NCI-H82 (cell line): ENCODE results near the gene PIH1D2.
"Not testable (repeated sequence)": the region's sequence is repeated elsewhere in the genome, so short reads cannot be mapped to it uniquely, and the experiment has no call there.

Source experiments
- DNase-seq: peaks from one replicate; lab custom pipeline; 2025; lab: John Stamatoyannopoulos, UW

PIH1D2 gene, protein sequence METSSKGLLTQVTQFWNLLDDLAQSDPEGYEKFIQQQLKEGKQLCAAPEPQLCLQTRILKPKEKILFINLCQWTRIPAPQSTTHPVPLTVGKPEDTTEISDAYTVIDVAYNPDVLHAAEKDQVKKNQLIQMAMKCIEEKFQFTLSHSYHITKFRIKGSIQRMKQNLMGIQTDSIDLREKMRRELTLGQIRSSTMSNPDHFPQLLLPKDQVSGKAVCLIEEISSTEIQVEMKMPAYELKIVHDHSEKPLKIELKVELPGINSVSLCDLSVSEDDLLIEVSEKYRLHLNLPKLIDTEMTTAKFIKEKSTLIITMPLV

DNA sequence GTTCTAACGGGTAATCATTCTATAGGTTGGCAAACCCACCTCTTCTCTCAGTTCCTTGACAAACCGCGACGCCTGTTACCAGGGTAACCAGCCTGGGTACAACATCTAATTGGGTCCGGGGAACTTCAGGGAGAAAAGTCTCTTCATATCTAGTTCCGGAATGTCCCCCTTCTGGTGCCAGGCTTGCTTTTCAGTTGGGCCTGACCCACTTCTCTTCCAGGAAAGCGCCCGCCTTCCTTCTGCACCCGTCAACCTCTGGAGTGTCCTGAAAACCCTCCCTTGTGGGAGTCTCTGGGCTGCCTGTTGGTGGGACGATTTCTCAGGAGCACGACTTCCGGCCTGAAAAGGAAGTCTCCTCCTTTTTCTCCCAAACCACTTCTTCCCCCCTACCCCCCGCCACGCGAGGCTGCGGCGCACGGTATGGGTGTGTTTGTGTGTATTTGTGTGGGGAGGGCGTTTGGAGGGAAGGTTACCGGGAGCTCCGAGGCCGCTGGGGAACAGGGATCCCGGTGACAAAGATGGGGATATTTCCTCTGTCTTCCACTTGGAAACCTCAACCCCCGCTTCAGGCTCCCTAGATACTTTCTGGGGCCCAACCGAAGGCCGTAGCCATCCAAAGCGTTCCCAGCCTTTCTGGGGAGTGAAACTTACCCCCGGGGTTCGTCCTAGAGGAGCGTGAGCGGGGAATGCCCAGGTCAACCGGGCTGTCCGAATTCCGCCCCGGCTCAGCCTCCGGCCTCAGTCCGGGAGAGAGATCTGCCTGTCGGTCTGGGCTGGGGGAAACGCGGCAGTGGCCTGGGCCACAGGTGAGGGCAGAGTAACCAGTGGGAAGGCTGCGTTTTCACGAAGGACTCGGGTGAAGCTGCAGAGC lies at the start of gene PIH1D2, which contains the start of gene NKAPD1:
PIH1D2 (minus strand) TSS at position 77 of the 871 bp plus-strand sequence. CDS start 843 bp downstream, outside the sequence.
NKAPD1 (plus strand) TSS at position 359 of the 871 bp plus-strand sequence. CDS start 1,276 bp downstream, outside the sequence.
- DNase-seq, result peak; percentile 91

DNA sequence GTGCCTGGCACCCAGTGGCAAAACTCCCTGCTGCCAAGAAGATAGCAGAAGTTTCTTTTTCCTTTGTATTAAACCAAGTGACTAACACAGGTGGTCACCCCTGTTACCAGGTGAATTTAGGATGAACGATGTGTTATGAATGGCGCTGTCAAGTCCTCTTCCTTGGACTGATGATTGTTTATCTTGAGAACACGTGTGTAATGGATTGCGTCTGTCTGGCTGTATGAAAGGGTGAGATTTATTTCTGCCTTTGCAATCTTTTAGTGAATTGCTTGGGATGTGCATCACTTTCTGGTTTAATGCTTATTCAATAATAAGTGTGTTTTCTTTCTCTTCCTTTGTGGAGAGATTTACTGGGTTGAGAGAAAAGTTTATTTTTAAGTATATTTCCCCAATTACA lies 49.3 kb upstream of the PIH1D2 start:
- DNase-seq, result no peak

DNA sequence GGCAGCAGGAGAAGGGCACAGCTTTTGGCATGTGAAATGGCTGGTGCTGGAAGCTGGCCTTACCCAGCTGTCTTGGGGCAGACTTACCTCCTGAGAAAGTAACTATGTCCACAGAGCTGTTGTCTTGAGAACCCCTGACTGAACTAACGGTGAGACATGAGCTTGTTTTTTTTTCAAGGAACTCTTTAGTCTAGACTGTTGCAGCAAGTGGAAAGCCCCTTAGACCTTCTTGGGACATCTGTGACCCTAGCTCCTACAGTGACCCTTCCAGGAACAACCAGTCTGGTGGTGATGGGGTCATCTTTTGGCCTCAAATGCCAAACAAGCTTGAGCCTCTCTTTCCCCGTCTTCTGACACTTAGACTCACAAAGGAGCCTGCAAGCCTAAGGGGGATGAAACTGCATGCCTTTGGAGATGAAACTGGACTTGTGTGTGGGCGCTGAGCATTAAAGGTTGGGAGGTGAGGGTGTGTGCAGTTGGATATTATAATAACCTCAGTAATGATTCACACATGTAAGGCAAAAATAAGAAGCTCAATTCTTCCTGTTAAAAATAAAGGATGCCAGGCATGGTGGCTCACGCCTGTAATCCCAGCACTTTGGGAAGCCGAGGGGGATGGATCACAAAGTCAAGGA lies 48.3 kb upstream of the PIH1D2 start:
- no peak for DNase-seq

DNA sequence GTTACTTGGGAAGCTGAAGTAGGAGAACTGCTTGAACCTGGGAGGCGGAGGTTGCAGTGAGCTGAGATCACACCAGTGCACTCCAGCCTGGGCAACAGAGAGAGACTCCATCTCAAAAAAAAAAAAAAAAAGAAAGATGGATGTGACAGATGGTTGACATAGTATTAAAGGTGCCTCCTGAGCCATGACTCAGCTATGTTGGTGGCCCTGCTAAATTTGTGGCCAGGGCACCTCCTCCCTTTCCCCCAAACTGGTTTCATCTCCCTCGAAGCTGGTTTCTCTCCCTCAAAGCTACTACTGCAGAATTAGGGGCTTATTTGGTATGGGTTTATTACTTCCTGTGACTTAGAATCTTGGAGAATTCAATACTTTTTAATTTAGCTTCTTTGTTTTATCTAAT lies 44.4 kb upstream of the PIH1D2 start:
- DNase-seq, result peak; percentile 37

DNA sequence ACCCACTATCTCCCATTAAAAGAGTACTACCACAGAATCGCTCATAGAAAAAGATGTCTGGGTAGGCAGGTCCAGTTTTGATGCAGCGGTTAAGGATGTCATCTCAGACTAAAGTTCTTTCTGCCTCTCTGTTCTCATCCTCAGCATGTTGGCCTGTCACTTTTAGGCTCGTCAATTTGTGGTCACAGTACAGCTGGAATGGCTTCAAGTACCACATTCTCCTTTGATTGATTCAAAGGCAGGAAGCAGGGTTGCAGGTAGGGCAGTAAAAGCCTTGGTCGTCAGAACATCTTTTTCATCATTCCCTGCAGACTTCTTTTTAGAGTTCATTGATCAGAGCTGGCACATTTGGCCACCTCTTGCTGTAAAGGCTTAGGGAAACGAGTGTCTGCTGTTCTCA lies 41.6 kb upstream of the PIH1D2 start:
- no peak for DNase-seq

DNA sequence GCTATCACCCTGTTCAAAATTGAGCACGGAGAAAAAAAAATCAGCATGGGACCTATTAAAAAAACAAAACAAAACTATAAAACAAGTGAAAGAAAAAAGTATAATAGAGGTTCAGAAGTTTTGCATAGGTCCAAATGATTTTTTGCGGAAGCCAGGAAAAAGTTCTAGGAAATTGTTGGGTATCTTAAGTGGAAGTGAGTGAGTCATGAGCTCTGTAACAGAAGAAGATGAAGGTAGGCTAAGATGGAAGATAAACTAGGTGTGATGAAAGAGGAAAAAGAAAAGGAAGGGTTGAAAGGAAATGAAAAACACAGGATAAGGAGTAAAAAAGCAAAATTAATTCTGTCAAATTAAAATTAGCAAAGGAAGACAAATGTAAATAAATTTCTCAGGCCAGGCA lies 40.6 kb upstream of the PIH1D2 start:
- DNase-seq, result no peak

DNA sequence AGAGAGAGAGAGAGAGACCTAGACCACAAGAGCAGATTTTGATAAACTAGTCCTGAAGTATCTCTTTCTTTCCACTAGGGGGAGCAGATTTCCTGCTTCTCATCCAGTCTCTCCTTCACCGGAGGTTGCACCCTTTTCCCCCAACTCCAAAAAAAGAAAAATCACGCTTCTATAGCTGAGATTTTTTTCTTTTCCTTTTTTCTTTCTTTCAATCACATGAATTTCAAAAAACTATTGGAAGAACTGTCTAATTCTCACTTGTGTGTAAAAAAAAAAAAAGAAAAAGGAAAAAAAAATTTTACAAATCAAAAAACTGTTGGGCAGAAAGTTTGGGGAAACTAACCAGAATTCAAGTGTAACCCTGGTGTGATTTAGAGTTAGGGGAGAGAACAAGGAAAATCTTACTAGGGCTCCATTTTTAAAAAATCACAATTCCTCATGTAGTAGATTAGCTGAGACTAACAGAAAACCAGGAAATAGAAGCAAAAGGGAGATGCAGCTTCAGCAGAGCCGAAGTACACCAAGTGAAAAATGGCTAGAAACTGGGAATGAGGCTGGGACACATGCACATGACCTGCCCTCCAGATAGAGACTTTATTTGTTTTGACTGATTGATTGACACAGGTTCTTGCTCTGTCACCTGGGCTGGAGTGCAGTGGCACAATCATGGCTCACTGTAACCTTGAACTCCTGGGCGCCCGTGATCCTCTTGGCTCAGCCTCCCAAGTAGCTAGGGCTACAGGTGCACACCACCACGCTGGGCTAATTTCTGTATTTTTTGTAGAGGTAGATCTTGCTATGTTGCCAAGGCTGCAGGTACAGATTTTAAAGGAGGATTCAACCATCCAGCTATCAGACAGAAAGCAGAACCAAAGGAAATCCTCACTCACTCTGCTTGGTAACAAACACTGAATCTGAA lies 40.0 kb upstream of the PIH1D2 start:
- DNase-seq, result peak; percentile 61

DNA sequence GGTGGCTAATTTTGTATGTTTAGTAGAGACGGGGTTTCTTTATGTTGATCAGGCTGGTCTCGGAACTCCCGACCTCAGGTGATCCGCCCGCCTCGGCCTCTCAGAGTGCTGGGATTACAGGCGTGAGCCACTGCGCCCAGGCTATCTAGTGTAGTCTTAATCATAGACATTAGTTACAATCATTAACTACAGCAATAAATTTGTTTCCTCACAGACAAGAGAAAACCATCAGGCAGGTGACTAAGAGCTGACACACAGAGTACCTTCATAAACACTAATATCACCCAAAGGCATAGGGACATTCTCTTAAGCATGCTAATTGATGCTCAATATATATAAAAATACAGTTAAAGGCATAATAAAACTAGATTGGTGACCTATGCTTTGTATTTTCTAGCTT lies 32.3 kb upstream of the PIH1D2 start:
- no peak for DNase-seq

DNA sequence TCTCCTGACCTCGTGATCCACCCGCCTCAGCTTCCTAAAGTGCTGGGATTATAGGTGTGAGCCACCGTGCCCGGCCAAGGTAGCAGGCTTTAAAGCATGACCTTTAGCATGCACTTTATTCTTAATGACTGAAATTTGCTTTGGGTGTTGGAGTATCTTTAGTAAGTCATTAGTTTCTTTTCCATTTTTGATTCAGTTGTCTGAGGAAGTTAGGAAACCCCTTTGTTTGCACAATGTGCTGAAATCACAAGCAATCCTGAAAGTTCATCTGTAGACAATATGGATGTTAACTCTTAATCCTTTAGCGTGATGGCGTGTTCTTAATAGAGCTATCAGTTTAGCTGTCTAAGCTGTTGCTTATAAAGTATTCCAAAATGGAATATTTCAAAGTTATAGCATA lies 29.6 kb upstream of the PIH1D2 start:
- DNase-seq, result no peak

DNA sequence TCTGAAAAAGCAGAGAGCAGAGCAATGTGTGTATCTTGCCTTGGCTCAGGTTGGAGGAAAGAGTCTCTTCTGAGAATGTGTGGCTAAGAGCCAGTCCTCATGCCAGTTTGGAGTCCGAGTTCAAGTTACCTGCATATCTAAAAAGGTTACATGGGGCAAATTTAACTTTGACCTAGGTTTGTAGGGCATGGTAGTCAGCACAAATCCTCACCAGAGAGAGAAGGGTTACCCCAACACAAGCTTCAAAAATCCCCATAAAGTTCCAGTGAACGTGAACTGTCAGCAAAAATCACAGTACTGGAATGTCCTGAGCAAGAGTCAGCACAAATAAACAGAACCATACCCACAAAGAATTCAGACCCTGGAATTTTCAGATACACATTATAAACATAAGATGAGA lies 26.6 kb upstream of the PIH1D2 start:
- no peak for DNase-seq

DNA sequence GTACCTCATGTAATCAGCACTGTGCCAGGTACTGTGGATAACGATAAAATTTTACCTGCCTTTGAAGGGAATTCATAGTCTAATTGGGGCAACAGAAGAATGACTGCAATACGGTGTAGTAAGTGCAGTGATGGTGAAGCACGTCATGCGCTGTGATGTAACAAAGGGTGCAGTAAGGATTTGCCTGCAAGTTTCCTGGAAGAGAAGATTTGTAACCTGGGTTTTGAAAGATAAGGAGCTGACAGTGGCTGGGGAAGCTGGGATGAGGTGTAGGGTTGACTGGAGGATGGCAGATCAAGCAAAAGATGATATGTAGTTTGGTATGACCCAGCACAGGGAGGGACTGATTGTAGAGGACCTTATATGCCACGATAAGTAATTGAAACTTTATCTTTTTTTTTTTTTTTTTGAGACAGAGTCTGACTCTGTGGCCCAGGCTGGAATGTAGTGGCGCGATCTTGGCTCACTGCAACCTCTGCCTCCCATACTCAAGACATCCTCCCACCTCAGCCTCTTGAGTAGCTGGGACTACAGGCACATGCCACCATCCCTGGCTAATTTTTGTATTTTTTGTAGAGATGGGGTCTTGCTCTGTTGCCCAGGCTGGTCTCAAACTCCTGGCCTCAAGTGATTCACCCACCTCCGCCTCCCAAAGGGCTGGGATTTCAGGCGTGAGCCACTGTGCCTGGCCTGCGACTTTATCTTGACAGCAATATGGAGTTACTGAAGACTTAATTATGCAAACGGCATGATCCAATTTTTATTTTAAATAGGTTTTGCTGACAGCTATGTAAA lies 24.1 kb upstream of the PIH1D2 start:
- DNase-seq, result no peak

DNA sequence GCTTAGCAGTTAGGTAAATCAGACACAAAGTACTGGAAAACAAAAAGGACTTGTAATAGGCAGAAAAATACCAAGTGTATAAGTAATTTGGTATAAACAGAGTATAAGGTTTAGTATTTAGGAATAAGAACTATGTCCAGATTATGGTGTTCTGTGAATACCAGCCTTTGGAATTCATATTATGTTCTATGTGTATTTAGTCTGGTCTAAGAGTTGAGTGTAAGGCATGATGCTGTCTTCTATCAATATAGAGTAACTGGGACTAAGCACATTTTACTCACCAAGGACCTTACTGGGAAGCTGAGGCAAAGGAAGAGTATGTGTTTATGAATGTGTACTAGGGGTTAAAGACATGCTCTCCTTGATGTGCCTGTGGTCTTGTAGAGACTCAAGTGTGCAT lies 22.4 kb upstream of the PIH1D2 start:
- no peak for DNase-seq

DNA sequence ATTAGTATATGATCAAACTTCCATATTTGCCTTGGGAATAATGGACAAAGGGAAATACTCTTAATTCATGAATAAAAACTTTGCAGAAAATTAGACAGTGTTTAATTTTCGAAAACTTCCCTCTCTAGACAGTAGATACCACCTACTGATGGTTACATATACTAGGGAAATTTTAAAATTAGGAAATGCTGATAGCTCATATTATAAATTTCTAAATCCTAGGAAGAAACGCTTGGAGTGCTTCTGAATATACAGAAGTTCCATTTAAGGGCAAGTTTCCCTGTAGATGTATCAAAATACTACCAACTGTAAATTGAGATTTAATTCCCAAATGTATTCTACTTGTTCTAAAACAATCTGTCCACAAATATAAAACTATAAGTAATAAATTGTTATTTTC lies 21.5 kb upstream of the PIH1D2 start:
- not testable (repeated sequence) for DNase-seq

DNA sequence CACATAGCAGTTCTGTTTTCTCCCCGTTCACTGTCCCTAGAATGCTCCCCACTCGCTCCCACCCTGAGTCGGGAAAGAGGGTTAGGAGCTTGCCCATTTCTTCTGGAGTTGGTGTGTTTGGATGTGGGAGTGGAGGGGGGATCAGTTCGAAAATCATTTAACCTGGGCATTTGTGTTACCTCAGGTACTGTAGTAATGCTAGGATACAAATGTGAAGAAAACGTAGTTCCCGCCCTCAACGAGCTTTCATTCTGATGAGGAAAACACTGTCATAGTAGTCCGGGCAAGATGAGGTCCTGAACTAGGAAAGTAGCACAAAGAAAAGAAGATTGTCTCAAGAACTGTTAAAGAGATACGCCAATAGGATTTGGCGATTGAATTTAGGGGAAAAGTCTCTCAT lies 13.4 kb upstream of the PIH1D2 start:
- DNase-seq, result no peak

DNA sequence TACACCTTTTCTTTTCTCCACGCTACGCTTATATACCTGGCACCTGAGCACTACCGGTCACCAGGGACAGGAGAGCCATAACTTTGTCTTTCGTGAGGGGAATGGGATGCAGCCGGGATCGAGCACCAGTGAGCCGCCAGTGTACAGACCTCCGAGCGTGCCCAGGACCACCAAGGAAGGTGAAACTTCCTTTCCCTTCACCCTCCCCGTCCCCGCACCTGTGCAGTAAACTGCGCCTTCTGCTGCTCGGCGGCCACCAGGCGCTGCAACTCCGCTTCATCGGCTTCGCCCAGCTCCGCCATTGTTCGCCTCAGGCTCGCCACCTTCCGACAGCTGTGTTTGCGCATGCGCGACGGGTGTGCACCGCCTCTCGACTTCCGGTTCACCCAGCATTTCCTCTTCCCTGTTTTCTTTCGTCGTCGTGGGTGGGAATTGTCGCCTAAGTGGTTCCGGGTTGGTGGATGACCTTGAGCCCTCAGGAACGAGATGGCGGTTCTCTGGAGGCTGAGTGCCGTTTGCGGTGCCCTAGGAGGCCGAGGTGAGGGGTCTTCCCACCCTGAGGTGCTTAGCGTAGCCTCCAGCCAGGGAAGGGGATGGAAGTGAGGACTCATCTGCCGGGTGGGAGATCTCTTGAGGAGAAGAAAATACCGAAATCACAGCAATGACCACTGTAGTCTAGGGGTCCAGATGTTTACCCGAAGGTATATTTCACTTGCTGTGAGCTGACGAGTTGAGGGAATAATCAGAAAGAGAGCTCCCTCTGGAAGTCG lies 12.8 kb upstream of the PIH1D2 start, which contains the start of the genes SDHD and TIMM8B:
SDHD (plus strand) TSS at position 452 of the 770 bp plus-strand sequence; CDS start at position 487, 35 bp downstream.
TIMM8B (minus strand) TSS at position 335 of the 770 bp plus-strand sequence; CDS start at position 302, 33 bp downstream.
- DNase-seq, result peak; percentile 97

DNA sequence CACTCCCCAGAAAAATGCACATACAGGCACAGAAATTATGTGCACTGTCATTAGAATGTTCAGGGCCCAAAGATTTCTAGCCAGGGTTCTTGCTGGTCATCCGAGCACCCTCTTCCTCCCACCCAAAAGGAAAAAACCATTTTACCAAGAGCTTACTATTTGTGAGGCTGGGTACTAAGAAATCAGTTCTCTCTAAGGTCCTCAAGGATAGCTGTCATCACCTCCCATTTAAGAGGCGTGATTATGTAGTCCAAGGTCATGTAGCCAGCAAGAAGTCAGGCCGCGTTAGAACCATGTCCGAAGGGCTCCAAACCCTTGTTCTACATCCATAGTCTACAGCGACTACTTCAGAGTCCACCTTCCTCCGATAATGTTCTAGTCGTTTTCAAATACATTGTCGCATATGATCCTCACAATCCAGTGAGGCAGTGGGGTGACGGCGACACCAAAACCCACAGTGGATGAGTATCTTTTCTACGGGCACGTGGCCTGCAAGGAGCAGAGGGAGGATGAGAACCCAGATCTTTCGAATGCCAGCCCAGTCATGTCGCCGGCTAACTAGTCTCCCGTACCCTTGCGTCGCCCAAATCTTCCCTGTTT lies 12.1 kb upstream of the PIH1D2 start:
- DNase-seq, result peak; percentile 24

DNA sequence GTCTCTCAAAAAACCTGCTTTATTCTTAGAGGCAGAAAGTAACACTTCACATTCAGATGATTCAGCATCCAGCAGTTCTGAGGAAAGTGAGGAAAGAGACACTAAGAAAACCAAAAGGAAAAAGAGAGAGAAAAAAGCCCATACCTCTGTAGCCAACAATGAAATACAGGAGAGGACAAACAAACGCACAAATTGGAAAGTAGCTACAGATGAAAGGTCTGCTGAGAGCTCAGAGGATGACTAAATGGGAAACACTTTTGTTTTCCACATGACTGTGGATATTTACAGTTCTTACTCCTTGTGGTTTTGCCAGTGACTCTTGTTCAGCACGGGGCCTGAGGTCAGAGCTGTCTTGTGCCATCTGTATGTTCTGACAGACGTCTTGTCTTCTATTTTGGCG lies 8.9 kb upstream of the PIH1D2 start:
- no peak for DNase-seq

DNA sequence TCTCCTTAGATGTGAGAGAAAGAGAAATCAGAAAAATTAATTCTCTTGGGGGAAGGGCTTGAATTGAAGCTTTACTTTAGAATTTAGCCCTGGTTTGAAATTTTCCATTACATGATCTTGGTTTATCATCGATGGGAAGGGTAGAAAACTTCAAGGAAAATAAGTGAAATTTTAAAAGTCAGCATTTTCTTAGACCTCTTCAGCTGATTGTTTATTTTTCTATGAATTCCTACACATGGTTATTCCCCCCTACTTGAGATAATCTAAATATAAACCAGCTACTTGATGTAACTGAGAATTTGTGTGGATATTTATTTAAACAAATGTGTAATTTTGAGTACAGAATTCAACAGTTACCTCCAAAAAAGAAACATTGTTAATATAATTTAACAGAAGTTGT lies 10.9 kb downstream of the PIH1D2 start:
- DNase-seq, result no peak

DNA sequence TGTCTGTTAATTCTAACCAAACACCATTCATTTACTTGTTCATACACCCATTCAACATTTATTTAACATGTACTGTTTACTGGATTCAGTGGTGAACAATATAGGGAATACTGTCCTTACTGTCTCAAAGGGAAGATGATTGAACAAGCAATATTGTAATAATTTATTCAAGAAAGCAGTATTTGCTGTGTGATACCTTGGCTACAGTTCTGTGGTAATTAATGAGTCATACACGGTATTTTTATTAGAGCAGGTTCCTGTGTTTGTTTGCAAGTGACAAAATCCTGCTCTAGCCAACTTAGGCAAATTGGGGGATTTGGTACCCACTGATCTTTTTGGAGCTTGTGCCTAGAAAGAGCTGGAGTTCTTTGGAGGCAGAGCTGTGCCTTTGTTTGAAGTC lies 15.7 kb downstream of the PIH1D2 start:
- no peak for DNase-seq
